ENCODE data around the gene ARHGAP15.

DNA sequence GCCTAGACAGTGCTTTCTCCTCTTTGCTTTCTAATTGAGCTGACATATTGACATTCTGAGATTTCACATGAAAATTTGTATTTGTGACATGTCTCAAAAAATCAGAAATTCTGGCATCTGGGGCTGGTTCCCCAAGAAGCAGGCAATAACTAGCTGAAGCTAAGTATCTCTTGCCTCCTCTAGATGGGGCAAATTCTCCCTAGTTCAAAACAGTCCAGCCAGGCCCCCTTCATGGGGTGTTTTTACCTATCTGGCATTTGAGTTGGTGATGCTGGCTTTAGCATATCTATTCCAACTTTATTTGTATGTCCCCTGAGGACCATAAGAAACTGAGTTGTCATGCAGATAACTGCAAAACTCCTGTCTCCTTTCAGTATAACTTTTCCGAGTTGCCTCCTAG, 39.9 kb downstream of the ARHGAP15 start:
- TF ChIP-seq, protein P1, sequence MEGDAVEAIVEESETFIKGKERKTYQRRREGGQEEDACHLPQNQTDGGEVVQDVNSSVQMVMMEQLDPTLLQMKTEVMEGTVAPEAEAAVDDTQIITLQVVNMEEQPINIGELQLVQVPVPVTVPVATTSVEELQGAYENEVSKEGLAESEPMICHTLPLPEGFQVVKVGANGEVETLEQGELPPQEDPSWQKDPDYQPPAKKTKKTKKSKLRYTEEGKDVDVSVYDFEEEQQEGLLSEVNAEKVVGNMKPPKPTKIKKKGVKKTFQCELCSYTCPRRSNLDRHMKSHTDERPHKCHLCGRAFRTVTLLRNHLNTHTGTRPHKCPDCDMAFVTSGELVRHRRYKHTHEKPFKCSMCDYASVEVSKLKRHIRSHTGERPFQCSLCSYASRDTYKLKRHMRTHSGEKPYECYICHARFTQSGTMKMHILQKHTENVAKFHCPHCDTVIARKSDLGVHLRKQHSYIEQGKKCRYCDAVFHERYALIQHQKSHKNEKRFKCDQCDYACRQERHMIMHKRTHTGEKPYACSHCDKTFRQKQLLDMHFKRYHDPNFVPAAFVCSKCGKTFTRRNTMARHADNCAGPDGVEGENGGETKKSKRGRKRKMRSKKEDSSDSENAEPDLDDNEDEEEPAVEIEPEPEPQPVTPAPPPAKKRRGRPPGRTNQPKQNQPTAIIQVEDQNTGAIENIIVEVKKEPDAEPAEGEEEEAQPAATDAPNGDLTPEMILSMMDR (IDR thresholded peaks at IDR 0.05) = no peak
- no peak for TF ChIP-seq ZFX (IDR thresholded peaks at IDR 0.05; ENCODE audit: borderline replicate concordance)

Data from 22Rv1 (cell line).